H1 (cell line): Measurements from ENCODE around the gene ING4. TPM values are rescaled to one million over a fixed set of nuclear protein-coding genes. Genes with fewer than 3 reads are reported as not detected.

Source experiments
- CTCF ChIA-PET: fragments of 300-600 bp; sonication (Branson Sonifier 250); formaldehyde crosslinking; loops from one replicate; lab custom pipeline; 2021; ENCODE audit not compliant: partially characterized antibody; lab: Charles Lee
- POLR2A ChIA-PET: fragments of 300-600 bp; sonication (Branson Sonifier 250); formaldehyde crosslinking; loops from one replicate; lab custom pipeline; 2021; ENCODE audit warnings: inconsistent platforms; ENCODE audit not compliant: partially characterized antibody; lab: Charles Lee
- DNase-seq, 2 experiments: peaks; one replicate each; pipeline versions ENCODE4 v3.0.0 to v3.0.0-alpha.2; 2010 to 2022; ENCODE audit warnings: low spot score in 2 of 2, low read depth in 1 of 2, mixed read lengths in 1 of 2
- FAIRE-seq: peaks from 2 replicates; lab custom pipeline; 2011; peaks lifted over from hg19 to GRCh38; lab: Jason Lieb, UNC
- H2AFZ ChIP-seq: 2 replicates; pipeline ENCODE4 v1.8.1; 2012; ENCODE audit warnings: low read length, inconsistent platforms
- H2AK5ac ChIP-seq: 2 replicates; pipeline ENCODE4 v1.6.1; 2013; ENCODE audit warnings: low read depth, low read length
- H2BK120ac ChIP-seq: replicated peaks from 2 replicates; pipeline ENCODE3; 2013; ENCODE audit warnings: low read depth, low read length, inconsistent platforms
- H2BK12ac ChIP-seq: 2 replicates; pipeline ENCODE4 v1.6.1; 2013; ENCODE audit warnings: low read depth, low read length
- H2BK15ac ChIP-seq: 2 replicates; pipeline ENCODE4 v1.6.1; 2013; ENCODE audit warnings: low read length
- H2BK20ac ChIP-seq: 2 replicates; pipeline ENCODE4 v1.6.1; 2013; ENCODE audit warnings: low read length
- H2BK5ac ChIP-seq: 2 replicates; pipeline ENCODE4 v1.6.1; 2013; ENCODE audit warnings: low read depth, low read length
- H3K14ac ChIP-seq: 2 replicates; pipeline ENCODE4 v1.6.1; 2013; ENCODE audit warnings: inconsistent platforms; ENCODE audit not compliant: insufficient read length
- H3K18ac ChIP-seq: 2 replicates; pipeline ENCODE4 v1.6.1; 2013; ENCODE audit warnings: low read length; ENCODE audit errors: extremely low read depth
- H3K23ac ChIP-seq: 2 replicates; pipeline ENCODE4 v1.6.1; 2013; ENCODE audit warnings: inconsistent platforms; ENCODE audit not compliant: insufficient read length
- H3K23me2 ChIP-seq: 2 replicates; pipeline ENCODE4 v1.6.1; 2013; ENCODE audit warnings: low read depth, low read length
- H3K27ac ChIP-seq: 2 replicates; pipeline ENCODE4 v1.6.1; 2011; ENCODE audit warnings: low read depth, low read length, inconsistent platforms
- H3K27me3 ChIP-seq, 4 experiments: replicated peaks in 1 of 4; 1 replicate in 1 of 4; 2 replicates in 3 of 4; pipeline versions ENCODE4 v1.6.1 to v1.8.1; 2011 to 2013; ENCODE audit warnings: low read length in 3 of 4, mild to moderate bottlenecking in 3 of 4, inconsistent platforms in 2 of 4, mixed read lengths in 2 of 4, moderate library complexity in 1 of 4; ENCODE audit not compliant: control insufficient read depth in 3 of 4, insufficient read depth in 3 of 4; ENCODE audit errors: extremely low read depth in 1 of 4
- H3K36me3 ChIP-seq, 4 experiments: 2 replicates each; pipeline versions ENCODE4 v1.6.1 to v1.8.1; 2011 to 2013; ENCODE audit warnings: mild to moderate bottlenecking in 4 of 4, low read length in 3 of 4, moderate library complexity in 2 of 4, control low read depth in 1 of 4, inconsistent platforms in 1 of 4; ENCODE audit not compliant: insufficient read depth in 4 of 4, control insufficient read depth in 2 of 4
- H3K4ac ChIP-seq: replicated peaks from 2 replicates; pipeline ENCODE3; 2013; ENCODE audit warnings: low read length, low read depth, mixed read lengths, inconsistent platforms; ENCODE audit not compliant: insufficient read length
- H3K4me1 ChIP-seq, 4 experiments: replicated peaks in 1 of 4; 1 replicate in 1 of 4; 2 replicates in 3 of 4; pipeline versions ENCODE4 v1.6.1 to v1.8.1; 2011 to 2013; ENCODE audit warnings: low read length in 3 of 4, inconsistent platforms in 2 of 4, mixed read lengths in 1 of 4; ENCODE audit not compliant: insufficient read depth in 4 of 4, control insufficient read depth in 3 of 4
- H3K4me2 ChIP-seq, 2 experiments: 2 replicates each; pipeline versions ENCODE4 v1.6.1 to v1.8.1; 2011 to 2013; ENCODE audit warnings: low read depth in 2 of 2, low read length in 2 of 2, control low read depth in 1 of 2, inconsistent platforms in 1 of 2, mild to moderate bottlenecking in 1 of 2; ENCODE audit not compliant: insufficient read depth in 1 of 2
- H3K4me3 ChIP-seq, 4 experiments: fragments of 200-600, 300-600 bp in 1 of 4; sonication (generic), shearing (Covaris generic), sonication (Bioruptor Twin) in 1 of 4; 2 replicates each; pipeline versions ENCODE4 v1.5.1 to v1.8.1; 2011 to 2016; ENCODE audit warnings: low read length in 4 of 4, low read depth in 3 of 4, control low read depth in 2 of 4, inconsistent platforms in 2 of 4, mild to moderate bottlenecking in 2 of 4, mixed read lengths in 1 of 4, moderate library complexity in 1 of 4; ENCODE audit not compliant: insufficient read depth in 2 of 4; ENCODE audit errors: extremely low read depth in 1 of 4
- H3K56ac ChIP-seq: replicated peaks from 2 replicates; pipeline ENCODE3; 2013; ENCODE audit warnings: low read depth, mild to moderate bottlenecking, mixed read lengths, low read length, inconsistent platforms; ENCODE audit not compliant: insufficient read length
- H3K79me1 ChIP-seq: 2 replicates; pipeline ENCODE4 v1.6.1; 2013; ENCODE audit warnings: low read depth, low read length, control low read depth
- H3K79me2 ChIP-seq, 2 experiments: 2 replicates each; pipeline versions ENCODE4 v1.6.1 to v1.8.1; 2012 to 2013; ENCODE audit warnings: low read length in 2 of 2, mild to moderate bottlenecking in 2 of 2, inconsistent platforms in 1 of 2; ENCODE audit not compliant: insufficient read depth in 2 of 2, control insufficient read depth in 1 of 2
- H3K9ac ChIP-seq, 4 experiments: replicated peaks in 1 of 4; 1 replicate in 1 of 4; 2 replicates in 3 of 4; pipeline versions ENCODE4 v1.6.1 to v1.8.1; 2011 to 2013; ENCODE audit warnings: low read depth in 3 of 4, low read length in 3 of 4, control low read depth in 2 of 4, mild to moderate bottlenecking in 2 of 4, moderate library complexity in 2 of 4, inconsistent platforms in 1 of 4; ENCODE audit errors: extremely low read depth in 1 of 4
- H3K9me3 ChIP-seq, 2 experiments: 2 replicates each; pipeline versions ENCODE4 v1.6.1 to v1.8.1; 2012 to 2013; ENCODE audit warnings: mild to moderate bottlenecking in 2 of 2, moderate library complexity in 2 of 2, control low read depth in 1 of 2, inconsistent platforms in 1 of 2, low read depth in 1 of 2, low read length in 1 of 2, mixed read lengths in 1 of 2; ENCODE audit not compliant: insufficient read depth in 2 of 2
- H4K20me1 ChIP-seq, 2 experiments: replicated peaks in 1 of 2; 2 replicates each; pipeline versions ENCODE3 to v1.8.1; 2011 to 2013; ENCODE audit warnings: inconsistent platforms in 2 of 2, low read length in 2 of 2, mild to moderate bottlenecking in 1 of 2; ENCODE audit not compliant: insufficient read depth in 2 of 2, control insufficient read depth in 1 of 2
- H4K5ac ChIP-seq: 2 replicates; pipeline ENCODE4 v1.6.1; 2013; ENCODE audit warnings: low read length, low read depth, mixed read lengths, inconsistent platforms; ENCODE audit not compliant: insufficient read length
- H4K8ac ChIP-seq: 2 replicates; pipeline ENCODE4 v1.8.0; 2013; ENCODE audit warnings: mild to moderate bottlenecking, moderate library complexity, low read length, inconsistent platforms; ENCODE audit not compliant: insufficient read depth; ENCODE audit errors: extremely low read depth
- H4K91ac ChIP-seq: replicated peaks from 2 replicates; pipeline ENCODE3; 2013; ENCODE audit warnings: low read length, mixed read lengths, inconsistent platforms; ENCODE audit not compliant: insufficient read length
- EGR1 ChIP-seq: IDR thresholded peaks from 2 replicates; pipeline ENCODE4 v1.6.1; 2011; ENCODE audit warnings: low read depth, low read length, borderline replicate concordance
- KDM5A ChIP-seq: fragments of 200-600 bp; IDR thresholded peaks from 2 replicates; pipeline ENCODE4 v1.7.1; 2012; ENCODE audit warnings: mild to moderate bottlenecking, low read length, inconsistent platforms, mixed read lengths
- MAFK ChIP-seq: IDR thresholded peaks from 2 replicates; pipeline ENCODE4 v1.6.1; 2012; ENCODE audit warnings: low read depth, mild to moderate bottlenecking, improper control_type of control experiment, low read length
- SIX5 ChIP-seq: IDR thresholded peaks from 2 replicates; pipeline ENCODE4 v1.6.1; 2011; ENCODE audit warnings: mild to moderate bottlenecking, low read depth, low read length
- WGBS, 2 experiments: shearing (Covaris generic) in 1 of 2; methylation state at CpG; one replicate each; pipeline versions ENCODE4 v1.1.6 to v1.1.7; 2013 to 2015; ENCODE audit warnings: low lambda C conversion rate in 2 of 2, mixed read lengths in 2 of 2, inconsistent platforms in 1 of 2, low coverage in 1 of 2, missing lambda C conversion rate in 1 of 2; ENCODE audit not compliant: insufficient replicate concordance in 2 of 2, insufficient coverage in 1 of 2, insufficient read length in 1 of 2; ENCODE audit errors: extremely low coverage in 1 of 2, missing lambda C conversion rate in 1 of 2; 5-methylcytosine and 5-hydroxymethylcytosine counted together
- polyA plus RNA-seq, 7 experiments: library from polyadenylated mRNA; depleted of rRNA in 3 of 7; stranded (reverse) in 5 of 7; unstranded in 2 of 7; fragments of >200 nt in 5 of 7; fragments of 200-250 nt in 2 of 7; gene quantifications; 1 replicate in 5 of 7; 2 replicates in 1 of 7; 4 replicates in 1 of 7; pipeline versions ENCODE4 v1.2.1 to v1.2.3, GENCODE V29; 2011 to 2013; ENCODE audit warnings: missing spikeins in 2 of 7, mixed read lengths in 2 of 7
- total RNA-seq: library from RNA; stranded (reverse); fragmentation: NEBNext Ultra II Directional; extraction: Animal tissue kit (Norgen Biotek cat#: 25700); gene quantifications from 2 replicates; pipeline ENCODE4 v1.2.1, GENCODE V29; 2021

ING4 gene
- total and polyA plus RNA-seq, 2 of the 8 experiments (the other 6 are each of a cell fraction or from before 2014, with no cell fraction given): 22.9 to 28.6 TPM

GRCh38 chr12:6631549-6631961, 31.4 kb downstream of the ING4 start:
- no peak overlapping the region for H3K23ac ChIP-seq
- H3K36me3 ChIP-seq: no peaks in the 10 kb centered on the region
- H3K18ac ChIP-seq: no peak overlapping the region
- TF ChIP-seq KDM5A (no peak), EGR1 (no peak), MAFK (no peak), SIX5 (no peak)
- TF ChIP-seq, all 59 proteins: peak for 0
- Histone ChIP-seq H4K20me1 (no peaks in the 10 kb centered on the region), H3K27me3 (no peaks in the 10 kb centered on the region), H3K27ac (no peak overlapping the region), H2BK12ac (no peak overlapping the region), H3K56ac (no peak overlapping the region), H3K23me2 (no peaks in the 10 kb centered on the region), H3K79me2 (no peaks in the 10 kb centered on the region), H3K14ac (no peak overlapping the region), H3K4me1 (peaks cover 0 to 11% (median 2%) of the 10 kb centered on the region in 4 experiments; a peak in 5 of 7 replicates), H2AK5ac (no peak overlapping the region), H2BK15ac (no peak overlapping the region), H4K91ac (no peak overlapping the region), H3K4me2 (no peak overlapping the region), H3K79me1 (no peaks in the 10 kb centered on the region), H3K4ac (no peak overlapping the region), H2AFZ (no peak overlapping the region), H4K8ac (peak overlapping the region; percentile 54; the same call in 1 of the 2 replicates), H2BK120ac (no peak overlapping the region), H3K9me3 (no peaks in the 10 kb centered on the region), H2BK20ac (no peak overlapping the region), H3K9ac (no peak overlapping the region), H4K5ac (no peak overlapping the region), H3K4me3 (no peak overlapping the region), H2BK5ac (no peak overlapping the region)
- FAIRE-seq: no peak
- ChIA-PET POLR2A (interaction anchor here (1.0 to 2.5 kb wide), 6 partner anchors 9 to 93 kb away, joined by 3 to 18 read pairs (median 5); partner anchors contain the start of gene ACRBP), CTCF (interaction anchor here (0.6 to 7.9 kb wide), 9 partner anchors 8 to 638 kb away, joined by 3 to 65 read pairs (median 3); no protein-coding TSS in a partner anchor)
- DNase-seq: no peak
- WGBS, 2 experiments: 85% methylated on average over 3 of the region's 3 CpGs; no CpG with 5 or more reads in 1 of the 2 experiments
